ENCODE results near the gene PHB1.
A peak's percentile ranks its signal among the peaks of the same experiment; 100 is the strongest.
"Not testable (repeated sequence)": the region's sequence is repeated elsewhere in the genome, so short reads cannot be mapped to it uniquely, and the experiment has no call there.

Gene PHB1

GRCh38 chr17:49438436-49439278 lies 24.0 kb upstream of the PHB1 start:
- Histone ChIP-seq H3K27me3 (ENCODE audit: control insufficient read depth, insufficient read depth, low read length) (peaks cover 27% of the 10 kb centered on the region), H3K4me1 (ENCODE audit: control insufficient read depth, low read depth, low read length) (peaks cover 14% of the 10 kb centered on the region), H3K4me3 (ENCODE audit: low read length) (peak overlapping the region; percentile 45), H3K27ac (ENCODE audit: low read length) (no peak overlapping the region), H3K9me3 (ENCODE audit: control insufficient read depth, low read depth, low read length) (no peaks in the 10 kb centered on the region), H3K9ac (ENCODE audit: low read length) (peak overlapping the region; percentile 44), H3K36me3 (ENCODE audit: control insufficient read depth, low read depth, low read length) (no peaks in the 10 kb centered on the region)

- Histone ChIP-seq H3K36me3 (ENCODE audit: control insufficient read depth, low read depth, low read length) (no peaks in the 10 kb centered on the region), H3K27ac (ENCODE audit: low read length) (no peak overlapping the region), H3K4me1 (ENCODE audit: control insufficient read depth, low read depth, low read length) (peaks cover 14% of the 10 kb centered on the region), H3K27me3 (ENCODE audit: control insufficient read depth, insufficient read depth, low read length) (peaks cover 27% of the 10 kb centered on the region), H3K9ac (ENCODE audit: low read length) (no peak overlapping the region), H3K9me3 (ENCODE audit: control insufficient read depth, low read depth, low read length) (no peaks in the 10 kb centered on the region), H3K4me3 (ENCODE audit: low read length) (peak overlapping the region; percentile 45)
Observed at GRCh38 chr17:49437696-49438435, 23.2 kb upstream of the PHB1 start.

- H3K4me1 ChIP-seq (ENCODE audit: control insufficient read depth, low read depth, low read length) = peaks cover 14% of the 10 kb centered on the region
- no peaks in the 10 kb centered on the region for H3K36me3 ChIP-seq (ENCODE audit: control insufficient read depth, low read depth, low read length)
- no peaks in the 10 kb centered on the region for H3K9me3 ChIP-seq (ENCODE audit: control insufficient read depth, low read depth, low read length)
- peaks cover 27% of the 10 kb centered on the region for H3K27me3 ChIP-seq (ENCODE audit: control insufficient read depth, insufficient read depth, low read length)
- H3K9ac ChIP-seq (ENCODE audit: low read length) = no peak overlapping the region
- no peak overlapping the region for H3K4me3 ChIP-seq (ENCODE audit: low read length)
- no peak overlapping the region for H3K27ac ChIP-seq (ENCODE audit: low read length)
Observed at GRCh38 chr17:49436174-49436573, 21.5 kb upstream of the PHB1 start.

- Histone ChIP-seq H3K9me3 (ENCODE audit: control insufficient read depth, low read depth, low read length) (no peaks in the 10 kb centered on the region), H3K4me3 (ENCODE audit: low read length) (no peak overlapping the region), H3K27ac (ENCODE audit: low read length) (no peak overlapping the region), H3K27me3 (ENCODE audit: control insufficient read depth, insufficient read depth, low read length) (peaks cover 27% of the 10 kb centered on the region), H3K9ac (ENCODE audit: low read length) (no peak overlapping the region), H3K36me3 (ENCODE audit: control insufficient read depth, low read depth, low read length) (no peaks in the 10 kb centered on the region), H3K4me1 (ENCODE audit: control insufficient read depth, low read depth, low read length) (peaks cover 14% of the 10 kb centered on the region)
Observed at GRCh38 chr17:49435671-49436029, 21.0 kb upstream of the PHB1 start.

- Histone ChIP-seq H3K4me3 (ENCODE audit: low read length) (no peak overlapping the region), H3K27ac (ENCODE audit: low read length) (no peak overlapping the region), H3K36me3 (ENCODE audit: control insufficient read depth, low read depth, low read length) (no peaks in the 10 kb centered on the region), H3K9me3 (ENCODE audit: control insufficient read depth, low read depth, low read length) (no peaks in the 10 kb centered on the region), H3K27me3 (ENCODE audit: control insufficient read depth, insufficient read depth, low read length) (peaks cover 27% of the 10 kb centered on the region), H3K9ac (ENCODE audit: low read length) (no peak overlapping the region), H3K4me1 (ENCODE audit: control insufficient read depth, low read depth, low read length) (peaks cover 14% of the 10 kb centered on the region)
Observed at GRCh38 chr17:49434821-49435670, 20.4 kb upstream of the PHB1 start.

GRCh38 chr17:49433000-49433694 lies 18.5 kb upstream of the PHB1 start:
- Histone ChIP-seq H3K4me1 (ENCODE audit: control insufficient read depth, low read depth, low read length) (no peaks in the 10 kb centered on the region), H3K27ac (ENCODE audit: low read length) (no peak overlapping the region), H3K4me3 (ENCODE audit: low read length) (no peak overlapping the region), H3K27me3 (ENCODE audit: control insufficient read depth, insufficient read depth, low read length) (peaks cover 12% of the 10 kb centered on the region), H3K9ac (ENCODE audit: low read length) (no peak overlapping the region), H3K36me3 (ENCODE audit: control insufficient read depth, low read depth, low read length) (no peaks in the 10 kb centered on the region), H3K9me3 (ENCODE audit: control insufficient read depth, low read depth, low read length) (no peaks in the 10 kb centered on the region)

GRCh38 chr17:49431743-49432142 lies 17.1 kb upstream of the PHB1 start:
- Histone ChIP-seq H3K4me3 (ENCODE audit: low read length) (no peak overlapping the region), H3K36me3 (ENCODE audit: control insufficient read depth, low read depth, low read length) (no peaks in the 10 kb centered on the region), H3K9me3 (ENCODE audit: control insufficient read depth, low read depth, low read length) (no peaks in the 10 kb centered on the region), H3K9ac (ENCODE audit: low read length) (no peak overlapping the region), H3K4me1 (ENCODE audit: control insufficient read depth, low read depth, low read length) (no peaks in the 10 kb centered on the region), H3K27ac (ENCODE audit: low read length) (no peak overlapping the region), H3K27me3 (ENCODE audit: control insufficient read depth, insufficient read depth, low read length) (peaks cover 5% of the 10 kb centered on the region)

GRCh38 chr17:49425004-49425286 lies 10.3 kb upstream of the PHB1 start:
- Histone ChIP-seq H3K9ac (ENCODE audit: low read length) (no peak overlapping the region), H3K4me1 (ENCODE audit: control insufficient read depth, low read depth, low read length) (no peaks in the 10 kb centered on the region), H3K9me3 (ENCODE audit: control insufficient read depth, low read depth, low read length) (peaks cover 7% of the 10 kb centered on the region), H3K36me3 (ENCODE audit: control insufficient read depth, low read depth, low read length) (no peaks in the 10 kb centered on the region), H3K4me3 (ENCODE audit: low read length) (no peak overlapping the region), H3K27me3 (ENCODE audit: control insufficient read depth, insufficient read depth, low read length) (no peaks in the 10 kb centered on the region), H3K27ac (ENCODE audit: low read length) (no peak overlapping the region)

GRCh38 chr17:49424276-49425003 lies 9.8 kb upstream of the PHB1 start:
- H3K9ac ChIP-seq (ENCODE audit: low read length); H3K9me3 ChIP-seq (ENCODE audit: control insufficient read depth, low read depth, low read length); H3K27me3 ChIP-seq (ENCODE audit: control insufficient read depth, insufficient read depth, low read length); H3K4me1 ChIP-seq (ENCODE audit: control insufficient read depth, low read depth, low read length); H3K27ac ChIP-seq (ENCODE audit: low read length); H3K36me3 ChIP-seq (ENCODE audit: control insufficient read depth, low read depth, low read length); H3K4me3 ChIP-seq (ENCODE audit: low read length): not testable (repeated sequence)

- H3K4me1 ChIP-seq (ENCODE audit: control insufficient read depth, low read depth, low read length) = no peaks in the 10 kb centered on the region
- no peak overlapping the region for H3K27ac ChIP-seq (ENCODE audit: low read length)
- no peak overlapping the region for H3K4me3 ChIP-seq (ENCODE audit: low read length)
- no peaks in the 10 kb centered on the region for H3K36me3 ChIP-seq (ENCODE audit: control insufficient read depth, low read depth, low read length)
- H3K9ac ChIP-seq (ENCODE audit: low read length) = no peak overlapping the region
- H3K9me3 ChIP-seq (ENCODE audit: control insufficient read depth, low read depth, low read length) = peaks cover 7% of the 10 kb centered on the region
- H3K27me3 ChIP-seq (ENCODE audit: control insufficient read depth, insufficient read depth, low read length) = no peaks in the 10 kb centered on the region
Observed at GRCh38 chr17:49422714-49423113, 8.0 kb upstream of the PHB1 start.

GRCh38 chr17:49419761-49420160 lies 5.1 kb upstream of the PHB1 start:
- not testable (repeated sequence) for H3K9me3 ChIP-seq (ENCODE audit: control insufficient read depth, low read depth, low read length); H3K4me1 ChIP-seq (ENCODE audit: control insufficient read depth, low read depth, low read length); H3K9ac ChIP-seq (ENCODE audit: low read length); H3K4me3 ChIP-seq (ENCODE audit: low read length); H3K36me3 ChIP-seq (ENCODE audit: control insufficient read depth, low read depth, low read length); H3K27ac ChIP-seq (ENCODE audit: low read length); H3K27me3 ChIP-seq (ENCODE audit: control insufficient read depth, insufficient read depth, low read length)

Data from iPS-18a (cell line).